ENCODE measurements around the gene SLC1A2.

DNA sequence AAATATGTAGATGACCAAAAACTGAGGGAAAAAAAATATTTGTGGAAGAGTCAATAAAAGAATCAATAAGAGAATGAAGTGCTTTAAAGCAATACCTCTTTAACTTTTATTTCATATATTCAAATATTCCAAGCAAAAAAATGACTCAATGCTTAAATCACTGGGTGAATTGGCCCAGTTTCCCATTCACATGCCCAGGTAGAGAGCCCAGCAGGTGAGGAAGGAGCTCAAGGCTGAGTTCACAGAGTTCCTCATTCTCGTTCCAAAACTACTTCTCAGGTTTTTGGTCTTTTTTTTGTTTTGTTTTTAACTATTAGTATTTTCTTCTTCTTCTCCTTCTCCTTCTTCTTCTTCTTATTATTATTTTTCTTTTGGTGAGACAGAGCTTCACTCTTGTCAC is 30.2 kb downstream of the SLC1A2 start:
- TF ChIP-seq, protein P1, sequence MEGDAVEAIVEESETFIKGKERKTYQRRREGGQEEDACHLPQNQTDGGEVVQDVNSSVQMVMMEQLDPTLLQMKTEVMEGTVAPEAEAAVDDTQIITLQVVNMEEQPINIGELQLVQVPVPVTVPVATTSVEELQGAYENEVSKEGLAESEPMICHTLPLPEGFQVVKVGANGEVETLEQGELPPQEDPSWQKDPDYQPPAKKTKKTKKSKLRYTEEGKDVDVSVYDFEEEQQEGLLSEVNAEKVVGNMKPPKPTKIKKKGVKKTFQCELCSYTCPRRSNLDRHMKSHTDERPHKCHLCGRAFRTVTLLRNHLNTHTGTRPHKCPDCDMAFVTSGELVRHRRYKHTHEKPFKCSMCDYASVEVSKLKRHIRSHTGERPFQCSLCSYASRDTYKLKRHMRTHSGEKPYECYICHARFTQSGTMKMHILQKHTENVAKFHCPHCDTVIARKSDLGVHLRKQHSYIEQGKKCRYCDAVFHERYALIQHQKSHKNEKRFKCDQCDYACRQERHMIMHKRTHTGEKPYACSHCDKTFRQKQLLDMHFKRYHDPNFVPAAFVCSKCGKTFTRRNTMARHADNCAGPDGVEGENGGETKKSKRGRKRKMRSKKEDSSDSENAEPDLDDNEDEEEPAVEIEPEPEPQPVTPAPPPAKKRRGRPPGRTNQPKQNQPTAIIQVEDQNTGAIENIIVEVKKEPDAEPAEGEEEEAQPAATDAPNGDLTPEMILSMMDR (IDR thresholded peaks at IDR 0.05; ENCODE audit: insufficient read depth, low read depth, low read length), result no peak
- TF ChIP-seq EZH2 (IDR thresholded peaks at IDR 0.05; ENCODE audit: insufficient read depth, low read length), result no peak
